ENCODE measurements around the gene RHOJ. TPM values are rescaled to one million over a fixed set of nuclear protein-coding genes. Genes with fewer than 3 reads are reported as not detected.
"Not testable (repeated sequence)": the region's sequence is repeated elsewhere in the genome, so short reads cannot be mapped to it uniquely, and the experiment has no call there.

The RHOJ gene
- total RNA-seq, 1 donor from 2014 or later, result 12.9 TPM

DNA sequence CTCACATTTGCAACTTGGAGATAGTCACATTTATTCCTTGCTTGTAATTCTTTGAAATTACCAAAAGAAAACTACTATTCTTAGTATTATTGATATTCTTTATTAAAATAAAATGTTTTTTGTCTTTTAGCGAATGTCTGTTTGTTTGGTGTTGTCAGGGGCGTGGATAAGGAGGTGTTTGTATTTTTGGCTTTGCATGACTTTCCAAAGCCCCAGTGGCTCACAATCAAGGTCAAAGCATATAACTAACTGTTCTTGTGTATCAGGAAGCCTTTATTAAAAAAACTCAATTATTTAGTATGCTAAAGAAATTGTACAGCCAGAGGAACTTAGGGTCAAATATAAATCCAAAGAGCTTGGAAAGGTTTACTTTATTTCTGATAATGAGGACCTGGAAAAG lies 96.6 kb downstream of the RHOJ start:
- no peaks in the 10 kb centered on the region for H3K36me3 ChIP-seq
- H3K27ac ChIP-seq, result no peak overlapping the region
- intact Hi-C loops (cut with DNase I), result no loop called here
- no peaks in the 10 kb centered on the region for H3K9me3 ChIP-seq
- no peaks in the 10 kb centered on the region for H3K4me1 ChIP-seq
- TF ChIP-seq, protein P1, sequence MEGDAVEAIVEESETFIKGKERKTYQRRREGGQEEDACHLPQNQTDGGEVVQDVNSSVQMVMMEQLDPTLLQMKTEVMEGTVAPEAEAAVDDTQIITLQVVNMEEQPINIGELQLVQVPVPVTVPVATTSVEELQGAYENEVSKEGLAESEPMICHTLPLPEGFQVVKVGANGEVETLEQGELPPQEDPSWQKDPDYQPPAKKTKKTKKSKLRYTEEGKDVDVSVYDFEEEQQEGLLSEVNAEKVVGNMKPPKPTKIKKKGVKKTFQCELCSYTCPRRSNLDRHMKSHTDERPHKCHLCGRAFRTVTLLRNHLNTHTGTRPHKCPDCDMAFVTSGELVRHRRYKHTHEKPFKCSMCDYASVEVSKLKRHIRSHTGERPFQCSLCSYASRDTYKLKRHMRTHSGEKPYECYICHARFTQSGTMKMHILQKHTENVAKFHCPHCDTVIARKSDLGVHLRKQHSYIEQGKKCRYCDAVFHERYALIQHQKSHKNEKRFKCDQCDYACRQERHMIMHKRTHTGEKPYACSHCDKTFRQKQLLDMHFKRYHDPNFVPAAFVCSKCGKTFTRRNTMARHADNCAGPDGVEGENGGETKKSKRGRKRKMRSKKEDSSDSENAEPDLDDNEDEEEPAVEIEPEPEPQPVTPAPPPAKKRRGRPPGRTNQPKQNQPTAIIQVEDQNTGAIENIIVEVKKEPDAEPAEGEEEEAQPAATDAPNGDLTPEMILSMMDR (IDR thresholded peaks at IDR 0.05), result no peak
- no peak overlapping the region for H3K4me3 ChIP-seq
- no peak for DNase-seq (ENCODE audit: low spot score in 2 of 2)
- H3K27me3 ChIP-seq, result no peaks in the 10 kb centered on the region

DNA sequence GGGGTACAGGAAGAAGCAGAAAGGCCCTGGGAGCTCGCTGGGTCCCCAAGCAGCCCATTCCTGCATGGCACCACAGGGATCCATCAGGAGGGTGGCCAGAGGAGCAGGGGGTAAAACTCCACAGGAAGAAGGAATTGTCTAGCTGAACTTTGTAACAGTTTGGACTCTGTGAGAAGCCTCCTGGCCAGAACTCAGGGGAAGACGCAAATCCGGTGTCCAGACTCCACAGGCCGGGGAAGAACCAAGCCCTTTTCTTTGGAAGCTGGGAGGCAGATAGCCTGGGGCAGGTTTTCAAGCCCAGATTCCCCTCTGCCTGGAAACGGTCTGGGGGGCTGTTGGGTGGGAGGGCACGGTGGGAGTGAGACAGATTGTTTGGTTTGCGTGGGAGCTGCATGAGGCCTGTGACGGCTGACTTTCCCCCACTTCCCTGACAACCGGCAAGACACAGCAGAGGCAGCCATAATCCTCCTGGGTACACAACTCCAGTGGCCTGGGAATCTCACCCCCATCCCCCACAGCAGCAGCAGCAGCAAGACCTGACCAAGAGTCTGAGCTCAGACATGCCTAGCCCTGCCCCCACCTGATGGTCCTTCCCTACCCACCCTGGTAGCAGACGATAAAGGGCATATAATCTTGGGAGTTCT lies 97.8 kb downstream of the RHOJ start:
- intact Hi-C loops (cut with DNase I), result no loop called here
- Histone ChIP-seq H3K9me3 (no peaks in the 10 kb centered on the region), H3K4me1 (no peaks in the 10 kb centered on the region), H3K27ac (no peak overlapping the region), H3K4me3 (no peak overlapping the region), H3K36me3 (no peaks in the 10 kb centered on the region), H3K27me3 (no peaks in the 10 kb centered on the region)
- TF ChIP-seq, protein P1 (IDR thresholded peaks at IDR 0.05), result no peak
- no peak for DNase-seq (ENCODE audit: low spot score in 2 of 2)

DNA sequence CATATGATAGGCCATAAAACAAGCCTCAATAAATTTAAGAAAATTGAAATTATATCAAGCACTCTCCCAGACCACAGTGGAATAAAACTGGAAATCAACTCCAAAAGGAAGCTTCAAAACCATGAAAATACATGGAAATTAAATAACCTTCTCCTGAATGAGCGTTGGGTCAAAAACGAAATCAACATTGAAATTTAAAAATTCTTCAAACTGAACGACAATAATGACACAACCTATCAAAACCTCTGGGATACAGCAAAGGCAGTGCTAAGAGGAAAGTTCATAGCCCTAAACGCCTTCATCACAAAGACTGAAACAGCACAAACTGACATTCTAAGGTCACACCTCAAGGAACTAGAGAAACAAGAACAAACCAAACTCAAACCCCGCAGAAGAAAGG lies 100.2 kb downstream of the RHOJ start:
- H3K36me3 ChIP-seq; H3K27ac ChIP-seq; DNase-seq (ENCODE audit: low spot score in 2 of 2); H3K4me1 ChIP-seq; H3K4me3 ChIP-seq; H3K9me3 ChIP-seq; intact Hi-C loops (cut with DNase I); H3K27me3 ChIP-seq: not testable (repeated sequence)

GRCh38 chr14:63308723-63309317 lies 104.6 kb downstream of the RHOJ start:
- no peak for DNase-seq (ENCODE audit: low spot score in 2 of 2)
- Histone ChIP-seq H3K4me3 (no peak overlapping the region), H3K36me3 (no peaks in the 10 kb centered on the region), H3K4me1 (no peaks in the 10 kb centered on the region), H3K27ac (no peak overlapping the region), H3K9me3 (no peaks in the 10 kb centered on the region), H3K27me3 (no peaks in the 10 kb centered on the region)
- intact Hi-C loops (cut with DNase I), result no loop called here
- TF ChIP-seq, protein P1 (IDR thresholded peaks at IDR 0.05), result peak in 2 of 3 experiments; percentile 11 to 15

DNA sequence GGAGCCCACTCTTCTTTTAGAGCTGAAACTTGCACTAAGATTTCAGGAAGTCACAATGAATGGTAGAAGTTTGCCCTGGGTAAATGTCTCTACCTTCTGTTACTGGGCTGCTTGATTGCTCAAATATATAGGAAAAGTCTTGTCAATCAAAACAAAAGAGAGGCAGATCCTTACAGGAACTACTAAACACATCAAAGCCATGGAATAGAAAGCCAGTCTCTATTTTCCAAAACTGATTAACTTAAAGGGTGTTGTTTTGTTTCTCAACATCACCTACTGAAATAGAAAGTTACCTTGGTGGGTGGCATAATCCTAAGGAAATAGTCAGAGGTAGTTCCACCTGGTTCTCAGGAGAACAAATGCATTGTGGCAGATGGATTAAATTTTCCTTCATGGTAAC lies 114.6 kb downstream of the RHOJ start, which contains the start of gene GPHB5:
TSS of gene GPHB5 (minus strand) at position 101 of the 400 bp plus-strand sequence. CDS start 1,086 bp downstream, outside the sequence.
- Histone ChIP-seq H3K9me3 (no peaks in the 10 kb centered on the region), H3K27ac (no peak within 1 kb of the TSS), H3K4me3 (no peak within 1 kb of the TSS), H3K27me3 (no peaks in the 10 kb centered on the region), H3K4me1 (no peaks in the 10 kb centered on the region), H3K36me3 (no peaks in the 10 kb centered on the region)
- no peak for DNase-seq (ENCODE audit: low spot score in 2 of 2)
- TF ChIP-seq, protein P1 (IDR thresholded peaks at IDR 0.05), result no peak
- intact Hi-C loops (cut with DNase I), result no loop called here

DNA sequence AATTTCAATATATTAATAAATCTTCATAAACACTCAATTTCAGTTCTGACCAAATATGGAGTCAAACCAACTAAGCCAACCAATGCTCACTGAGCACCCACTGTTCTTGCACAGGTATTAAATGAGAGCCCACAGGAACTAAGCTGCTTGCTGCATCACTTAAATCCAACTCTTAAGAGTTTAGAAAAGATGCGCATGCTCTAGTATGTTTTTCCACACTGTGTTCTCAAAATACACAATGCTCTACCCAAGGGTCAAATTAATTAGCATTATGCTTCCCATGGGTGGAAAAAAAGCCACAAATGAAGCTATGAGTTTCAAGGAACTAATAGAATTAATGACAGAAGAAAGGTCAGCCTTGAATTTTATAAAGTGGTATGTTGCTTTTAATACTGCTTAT lies 118.2 kb downstream of the RHOJ start:
- no peaks in the 10 kb centered on the region for H3K36me3 ChIP-seq
- intact Hi-C loops (cut with DNase I), result no loop called here
- H3K9me3 ChIP-seq, result no peaks in the 10 kb centered on the region
- TF ChIP-seq, protein P1 (IDR thresholded peaks at IDR 0.05), result no peak
- H3K27me3 ChIP-seq, result no peaks in the 10 kb centered on the region
- no peak overlapping the region for H3K4me3 ChIP-seq
- no peak for DNase-seq (ENCODE audit: low spot score in 2 of 2)
- H3K4me1 ChIP-seq, result no peaks in the 10 kb centered on the region
- H3K27ac ChIP-seq, result no peak overlapping the region

Data from ascending aorta (tissue), 2 donors.